K562 (cell line): ENCODE data around the gene BLCAP. TPM values are rescaled to one million over a fixed set of nuclear protein-coding genes. Genes with fewer than 3 reads are reported as not detected.

Source experiments
- ATAC-seq: fragments of 200-7000 bp; cut with Tn5 transposase; 3 replicates; pipeline ENCODE4 v1.9.1; 2020; ENCODE audit warnings: moderate library complexity
- BruUV-seq: library from RNA; stranded (reverse); fragments of 400-500 nt; replicated peaks from 2 replicates; lab custom pipeline; 2021; lab: Mats Ljungman, UMichigan
- CTCF ChIA-PET: fragments of 300-600 bp; formaldehyde crosslinking; extraction: SDS; loops from one replicate; lab custom pipeline; 2021; ENCODE audit warnings: low intra/inter-chr PET ratio; lab: Yijun Ruan, JAX
- POLR2A ChIA-PET: fragments of 300-600, 350-650 bp; sonication (Branson Sonifier 250); formaldehyde crosslinking; extraction: SDS; loops from one replicate; lab custom pipeline; 2021; ENCODE audit warnings: antibody characterized with exemption, inconsistent platforms; lab: Yijun Ruan, JAX
- DNase-seq, 4 experiments: peaks; one replicate each; pipeline versions ENCODE4 v3.0.0 to v3.0.0-alpha.2; 2011 to 2018; ENCODE audit warnings: low spot score in 3 of 4, mixed read lengths in 3 of 4; ENCODE audit errors: extremely low read depth in 1 of 4
- FAIRE-seq: peaks from 2 replicates; lab custom pipeline; 2011; peaks lifted over from hg19 to GRCh38; lab: Jason Lieb, UNC
- H2AFZ ChIP-seq: 2 replicates; pipeline ENCODE4 v1.6.0; 2011; ENCODE audit warnings: low read depth, low read length, control low read depth, inconsistent platforms
- H3K27ac ChIP-seq: fragments of 200-600 bp; 3 replicates; pipeline ENCODE4 v1.8.0; 2011; ENCODE audit warnings: low read depth, mild to moderate bottlenecking, control low read depth, inconsistent platforms, low read length, moderate library complexity, mixed read lengths; ENCODE audit errors: extremely low read depth
- H3K27me3 ChIP-seq, 2 experiments: fragments of 300-600 bp in 1 of 2; 2 replicates in 1 of 2; 3 replicates in 1 of 2; pipeline versions ENCODE4 v1.6.0 to v1.8.0; 2011; ENCODE audit warnings: inconsistent platforms in 2 of 2, low read length in 2 of 2, mild to moderate bottlenecking in 1 of 2, mixed read lengths in 1 of 2, moderate library complexity in 1 of 2; ENCODE audit not compliant: control insufficient read depth in 2 of 2, insufficient read depth in 2 of 2
- H3K36me3 ChIP-seq: fragments of 300-600 bp; 3 replicates; pipeline ENCODE4 v1.8.0; 2011; ENCODE audit warnings: mild to moderate bottlenecking, low read length, inconsistent platforms; ENCODE audit not compliant: control insufficient read depth, insufficient read depth
- H3K4me1 ChIP-seq, 2 experiments: fragments of 200-600 bp in 1 of 2; replicated peaks in 1 of 2; 2 replicates in 1 of 2; 3 replicates in 1 of 2; pipeline versions ENCODE4 v1.5.1 to v1.8.0; 2011; ENCODE audit warnings: inconsistent platforms in 2 of 2, low read length in 2 of 2, mild to moderate bottlenecking in 1 of 2, mixed read lengths in 1 of 2, moderate library complexity in 1 of 2; ENCODE audit not compliant: control insufficient read depth in 2 of 2, insufficient read depth in 2 of 2
- H3K4me2 ChIP-seq: 2 replicates; pipeline ENCODE4 v1.6.1; 2011; ENCODE audit warnings: low read length, control low read depth, inconsistent platforms, mixed read lengths; ENCODE audit not compliant: insufficient read depth
- H3K4me3 ChIP-seq: fragments of 200-600 bp; sonication (generic), shearing (Covaris generic); 2 replicates; pipeline ENCODE4 v1.5.1; 2016; ENCODE audit warnings: control low read depth, inconsistent platforms
- H3K79me2 ChIP-seq: fragments of 200-600 bp; 3 replicates; pipeline ENCODE4 v1.8.0; 2011; ENCODE audit warnings: low read length, inconsistent platforms; ENCODE audit not compliant: control insufficient read depth, insufficient read depth
- H3K9ac ChIP-seq, 2 experiments: 2 replicates each; pipeline versions ENCODE4 v1.6.0 to v1.6.1; 2011; ENCODE audit warnings: low read depth in 2 of 2, low read length in 2 of 2, control low read depth in 1 of 2, inconsistent platforms in 1 of 2, mild to moderate bottlenecking in 1 of 2, mixed read lengths in 1 of 2; ENCODE audit not compliant: insufficient read depth in 1 of 2
- H3K9me1 ChIP-seq: one replicate; pipeline ENCODE4 v1.6.0; 2011; ENCODE audit warnings: inconsistent platforms, mild to moderate bottlenecking, low read length, moderate library complexity; ENCODE audit not compliant: control insufficient read depth, insufficient read depth
- H3K9me3 ChIP-seq: replicated peaks from 2 replicates; pipeline ENCODE4 v1.5.1; 2011; ENCODE audit warnings: low read depth, low read length, inconsistent platforms; ENCODE audit not compliant: control insufficient read depth, insufficient read depth
- H4K20me1 ChIP-seq: replicated peaks from 2 replicates; pipeline ENCODE4 v1.6.1; 2011; ENCODE audit warnings: low read length, inconsistent platforms, mixed read lengths; ENCODE audit not compliant: control insufficient read depth, insufficient read depth
- ARID1B ChIP-seq: fragments of 450-650 bp; IDR thresholded peaks from 2 replicates; pipeline ENCODE4 v1.6.1; 2016; ENCODE audit warnings: antibody characterized with exemption, mild to moderate bottlenecking, inconsistent platforms
- MAFF ChIP-seq: IDR thresholded peaks from 2 replicates; pipeline ENCODE4 v1.6.1; 2012; ENCODE audit warnings: low read length, improper control_type of control experiment
- RBM17 ChIP-seq: fragments of 200-400 bp; formaldehyde crosslinking; IDR thresholded peaks from 2 replicates; pipeline ENCODE4 v1.6.1; 2017; ENCODE audit warnings: low read depth, mild to moderate bottlenecking, low read length, borderline replicate concordance
- SIX5 ChIP-seq, 2 experiments: IDR thresholded peaks; 2 replicates each; pipeline ENCODE4 v1.6.1; 2011; ENCODE audit warnings: low read length in 2 of 2, borderline replicate concordance in 1 of 2, low read depth in 1 of 2, mild to moderate bottlenecking in 1 of 2, moderate library complexity in 1 of 2; ENCODE audit not compliant: insufficient read depth in 1 of 2
- TAF1 ChIP-seq: IDR thresholded peaks from 2 replicates; pipeline ENCODE4 v1.6.1; 2011; ENCODE audit warnings: mild to moderate bottlenecking, low read length, moderate library complexity; ENCODE audit not compliant: insufficient read depth, control insufficient read depth, severe bottlenecking; ENCODE audit errors: extremely low read depth
- ZKSCAN1 ChIP-seq: fragments of 150-350 bp; IDR thresholded peaks from 2 replicates; pipeline ENCODE4 v1.6.1; 2016; ENCODE audit warnings: low read depth, low read length
- ZNF589 ChIP-seq: fragments of 200-800 bp; sonication (Bioruptor generic); IDR thresholded peaks from 2 replicates; pipeline ENCODE4 v1.6.1; 2016; ENCODE audit warnings: low read depth, missing genetic modification characterization, missing compliant biosample characterization
- WGBS: fragments of 100-300 bp; shearing (Covaris generic); methylation state at CpG from one replicate; pipeline ENCODE4 v1.1.6; 2016; ENCODE audit warnings: low coverage, mixed read lengths; ENCODE audit not compliant: insufficient coverage; ENCODE audit errors: missing lambda C conversion rate; 5-methylcytosine and 5-hydroxymethylcytosine counted together
- in situ Hi-C: fragments of 300-500 bp; cut with MboI; formaldehyde crosslinking; loops from 4 replicates; pipeline ENCODE4 v1.15.0; 2018; ENCODE audit warnings: inconsistent platforms, mixed read lengths
- intact Hi-C: fragments of 100-400 bp; cut with micrococcal nuclease; formaldehyde crosslinking; loops from 2 replicates; pipeline ENCODE4 v1.14.2; 2022
- polyA plus RNA-seq, 8 experiments: library from polyadenylated mRNA; depleted of rRNA in 4 of 8; stranded (reverse) in 5 of 8; unstranded in 3 of 8; fragments of >200 nt; fragmentation: Nextera tagmentation in 2 of 8; fragmentation: Illumina TruSeq in 1 of 8; extraction: Ambion mirVana in 2 of 8; extraction: Trizol in 1 of 8; gene quantifications; 2 replicates each; pipeline versions ENCODE4 v1.2.1 to v1.2.3, GENCODE V29; 2011 to 2014; ENCODE audit warnings: inconsistent platforms in 1 of 8, missing spikeins in 1 of 8
- total RNA-seq, 7 experiments: library from RNA; depleted of rRNA in 6 of 7; stranded (reverse); fragments of >200 nt in 6 of 7; fragmentation: Illumina TruSeq in 2 of 7; extraction: Trizol in 2 of 7; gene quantifications; 2 replicates each; pipeline versions ENCODE4 v1.2.1 to v1.2.3, GENCODE V29; 2011 to 2021; ENCODE audit warnings: low replicate concordance in 1 of 7
- TF ChIP-seq, protein P1 (sequence below): sonication (generic); formaldehyde crosslinking; IDR thresholded peaks from 2 replicates; pipeline ENCODE4 v1.8.0; 2022; ENCODE audit warnings: mild to moderate bottlenecking, missing genetic modification reagents
- TF ChIP-seq, protein P2 (sequence below), 2 experiments: IDR thresholded peaks in 1 of 2; conservative IDR thresholded peaks in 1 of 2; 2 replicates each; pipeline ENCODE4 v1.6.1; 2016; ENCODE audit warnings: low read depth in 2 of 2, mild to moderate bottlenecking in 1 of 2, missing compliant biosample characterization in 1 of 2, missing genetic modification characterization in 1 of 2, moderate library complexity in 1 of 2
- TF ChIP-seq, protein P3 (sequence below): fragments of 200-800 bp; sonication (Bioruptor generic); IDR thresholded peaks from 2 replicates; pipeline ENCODE4 v1.6.1; 2017; ENCODE audit warnings: missing genetic modification characterization, missing compliant biosample characterization

BLCAP gene
- total and polyA plus RNA-seq, 9 of the 15 experiments (the other 6 are each of a cell fraction or from before 2014, with no cell fraction given), result 16.9 to 41.5 (median 27.6) TPM

DNA sequence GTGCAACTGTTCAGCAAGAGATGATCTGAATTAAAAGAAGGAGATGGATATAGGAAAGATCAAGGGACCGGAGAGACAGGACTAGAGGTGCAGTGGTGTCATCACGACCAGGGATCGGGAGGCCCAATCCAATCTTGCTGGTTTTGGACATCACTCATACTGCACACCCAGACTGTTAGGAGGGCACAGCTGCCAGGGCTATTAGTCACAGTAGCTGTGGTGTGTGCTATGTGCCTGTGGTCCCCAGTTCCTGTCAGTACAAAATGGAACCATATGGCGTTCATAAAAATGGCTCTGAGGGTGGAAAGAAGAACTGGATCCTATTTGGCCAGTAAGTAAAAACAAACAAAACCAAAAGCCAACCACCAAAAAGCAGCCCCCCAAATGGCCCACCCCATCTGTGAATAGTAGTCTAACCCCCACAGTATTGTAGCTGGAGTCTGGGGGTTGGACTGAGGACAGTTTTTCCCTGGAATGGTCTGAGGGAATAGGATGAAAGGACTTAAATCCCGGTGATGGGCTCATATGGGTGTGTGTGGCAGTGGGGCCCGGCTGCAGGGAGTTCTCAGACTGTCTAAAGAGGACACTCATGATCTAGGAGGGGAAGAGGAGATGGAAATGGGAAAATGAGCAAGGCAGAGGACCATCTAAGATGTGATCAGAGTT lies 15.9 kb downstream of the BLCAP start (continued):
- TF ChIP-seq, protein P1, sequence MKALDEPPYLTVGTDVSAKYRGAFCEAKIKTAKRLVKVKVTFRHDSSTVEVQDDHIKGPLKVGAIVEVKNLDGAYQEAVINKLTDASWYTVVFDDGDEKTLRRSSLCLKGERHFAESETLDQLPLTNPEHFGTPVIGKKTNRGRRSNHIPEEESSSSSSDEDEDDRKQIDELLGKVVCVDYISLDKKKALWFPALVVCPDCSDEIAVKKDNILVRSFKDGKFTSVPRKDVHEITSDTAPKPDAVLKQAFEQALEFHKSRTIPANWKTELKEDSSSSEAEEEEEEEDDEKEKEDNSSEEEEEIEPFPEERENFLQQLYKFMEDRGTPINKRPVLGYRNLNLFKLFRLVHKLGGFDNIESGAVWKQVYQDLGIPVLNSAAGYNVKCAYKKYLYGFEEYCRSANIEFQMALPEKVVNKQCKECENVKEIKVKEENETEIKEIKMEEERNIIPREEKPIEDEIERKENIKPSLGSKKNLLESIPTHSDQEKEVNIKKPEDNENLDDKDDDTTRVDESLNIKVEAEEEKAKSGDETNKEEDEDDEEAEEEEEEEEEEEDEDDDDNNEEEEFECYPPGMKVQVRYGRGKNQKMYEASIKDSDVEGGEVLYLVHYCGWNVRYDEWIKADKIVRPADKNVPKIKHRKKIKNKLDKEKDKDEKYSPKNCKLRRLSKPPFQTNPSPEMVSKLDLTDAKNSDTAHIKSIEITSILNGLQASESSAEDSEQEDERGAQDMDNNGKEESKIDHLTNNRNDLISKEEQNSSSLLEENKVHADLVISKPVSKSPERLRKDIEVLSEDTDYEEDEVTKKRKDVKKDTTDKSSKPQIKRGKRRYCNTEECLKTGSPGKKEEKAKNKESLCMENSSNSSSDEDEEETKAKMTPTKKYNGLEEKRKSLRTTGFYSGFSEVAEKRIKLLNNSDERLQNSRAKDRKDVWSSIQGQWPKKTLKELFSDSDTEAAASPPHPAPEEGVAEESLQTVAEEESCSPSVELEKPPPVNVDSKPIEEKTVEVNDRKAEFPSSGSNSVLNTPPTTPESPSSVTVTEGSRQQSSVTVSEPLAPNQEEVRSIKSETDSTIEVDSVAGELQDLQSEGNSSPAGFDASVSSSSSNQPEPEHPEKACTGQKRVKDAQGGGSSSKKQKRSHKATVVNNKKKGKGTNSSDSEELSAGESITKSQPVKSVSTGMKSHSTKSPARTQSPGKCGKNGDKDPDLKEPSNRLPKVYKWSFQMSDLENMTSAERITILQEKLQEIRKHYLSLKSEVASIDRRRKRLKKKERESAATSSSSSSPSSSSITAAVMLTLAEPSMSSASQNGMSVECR, result no peak
- TF ChIP-seq ZNF589 (CRISPR knock-in tag) (no peak), ZKSCAN1 (no peak), MAFF (no peak), ARID1B (no peak)

DNA sequence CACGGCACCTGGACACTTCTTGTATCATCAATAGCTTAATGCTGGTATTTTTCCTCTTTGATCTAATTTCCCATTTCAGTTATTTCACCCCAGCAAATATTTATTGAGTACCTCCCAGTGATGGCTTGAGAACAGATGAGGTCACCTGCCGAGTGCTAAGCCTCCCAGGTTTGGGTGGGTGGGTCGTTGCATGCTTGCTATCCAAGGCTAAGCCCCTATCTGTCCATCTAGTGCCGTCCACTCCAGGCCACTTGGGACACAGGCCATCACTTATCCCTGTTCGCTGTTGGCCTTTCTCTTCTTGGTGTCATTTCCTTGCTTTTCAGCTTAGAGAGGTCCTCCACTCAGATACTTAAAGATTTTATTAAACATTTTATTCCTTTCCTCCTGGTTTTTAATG lies 17.4 kb downstream of the BLCAP start:
- in situ Hi-C loops (no loop called here), intact Hi-C loops (no loop called here)
- Histone ChIP-seq H3K27me3 (no peaks in the 10 kb centered on the region), H3K4me2 (no peak overlapping the region), H3K9me3 (no peaks in the 10 kb centered on the region), H3K4me1 (no peaks in the 10 kb centered on the region; a peak in 1 of 5 replicates), H3K27ac (no peak overlapping the region), H4K20me1 (peaks cover 6% of the 10 kb centered on the region; the same call in 1 of the 2 replicates), H3K79me2 (no peaks in the 10 kb centered on the region), H3K4me3 (no peak overlapping the region), H3K36me3 (peaks cover 3% of the 10 kb centered on the region; the same call in 1 of the 3 replicates), H2AFZ (no peak overlapping the region), H3K9me1 (no peaks in the 10 kb centered on the region), H3K9ac (no peak overlapping the region)
- CTCF ChIA-PET, result no interaction called here
- ATAC-seq (no peak), FAIRE-seq (no peak), DNase-seq (no peak)
- WGBS, result 55% methylated on average over 5 of the region's 5 CpGs
- TF ChIP-seq RBM17 (no peak), SIX5 (IDR thresholded peaks at IDR 0.05; ENCODE audit: borderline replicate concordance in 1 of 2, insufficient read depth in 1 of 2, low read depth in 1 of 2, low read length in 2 of 2) (no peak), TAF1 (no peak)
- TF ChIP-seq, protein P2, sequence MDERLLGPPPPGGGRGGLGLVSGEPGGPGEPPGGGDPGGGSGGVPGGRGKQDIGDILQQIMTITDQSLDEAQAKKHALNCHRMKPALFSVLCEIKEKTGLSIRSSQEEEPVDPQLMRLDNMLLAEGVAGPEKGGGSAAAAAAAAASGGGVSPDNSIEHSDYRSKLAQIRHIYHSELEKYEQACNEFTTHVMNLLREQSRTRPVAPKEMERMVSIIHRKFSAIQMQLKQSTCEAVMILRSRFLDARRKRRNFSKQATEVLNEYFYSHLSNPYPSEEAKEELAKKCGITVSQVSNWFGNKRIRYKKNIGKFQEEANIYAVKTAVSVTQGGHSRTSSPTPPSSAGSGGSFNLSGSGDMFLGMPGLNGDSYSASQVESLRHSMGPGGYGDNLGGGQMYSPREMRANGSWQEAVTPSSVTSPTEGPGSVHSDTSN (CRISPR knock-in tag; IDR thresholded peaks at IDR 0.05; ENCODE audit: low read depth), result no peak
- TF ChIP-seq, protein P2 (tag; conservative IDR thresholded peaks at IDR 0.05; ENCODE audit: low read depth), result no peak
- TF ChIP-seq, protein P3, sequence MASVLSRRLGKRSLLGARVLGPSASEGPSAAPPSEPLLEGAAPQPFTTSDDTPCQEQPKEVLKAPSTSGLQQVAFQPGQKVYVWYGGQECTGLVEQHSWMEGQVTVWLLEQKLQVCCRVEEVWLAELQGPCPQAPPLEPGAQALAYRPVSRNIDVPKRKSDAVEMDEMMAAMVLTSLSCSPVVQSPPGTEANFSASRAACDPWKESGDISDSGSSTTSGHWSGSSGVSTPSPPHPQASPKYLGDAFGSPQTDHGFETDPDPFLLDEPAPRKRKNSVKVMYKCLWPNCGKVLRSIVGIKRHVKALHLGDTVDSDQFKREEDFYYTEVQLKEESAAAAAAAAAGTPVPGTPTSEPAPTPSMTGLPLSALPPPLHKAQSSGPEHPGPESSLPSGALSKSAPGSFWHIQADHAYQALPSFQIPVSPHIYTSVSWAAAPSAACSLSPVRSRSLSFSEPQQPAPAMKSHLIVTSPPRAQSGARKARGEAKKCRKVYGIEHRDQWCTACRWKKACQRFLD (CRISPR knock-in tag), result no peak
- POLR2A ChIA-PET, result interaction anchor here (0.7 to 1.1 kb wide), 3 partner anchors 17 to 244 kb away, joined by 3 to 4 read pairs (median 3); partner anchors contain the start of gene BLCAP
- no TSS peak for BruUV-seq
